Nephron (organoid): ENCODE results near the gene HOXA3.

Experiments
- H3K27ac Mint-ChIP-seq, 3 experiments: 2 replicates each; pipeline ENCODE4 v1.8.0; 2020; ENCODE audit warnings: mixed read lengths in 3 of 3, mild to moderate bottlenecking in 2 of 3, moderate library complexity in 1 of 3
- H3K27me3 Mint-ChIP-seq: 2 replicates; pipeline ENCODE4 v1.8.0; 2021; ENCODE audit warnings: low read depth, mild to moderate bottlenecking, moderate library complexity, mixed read lengths
- H3K36me3 Mint-ChIP-seq: 2 replicates; pipeline ENCODE4 v1.8.0; 2020; ENCODE audit warnings: low read depth, mixed read lengths
- H3K4me1 Mint-ChIP-seq: 2 replicates; pipeline ENCODE4 v1.8.0; 2020; ENCODE audit warnings: mixed read lengths
- H3K4me3 Mint-ChIP-seq, 3 experiments: 2 replicates each; pipeline ENCODE4 v1.8.0; 2020; ENCODE audit warnings: mild to moderate bottlenecking in 3 of 3, mixed read lengths in 3 of 3, moderate library complexity in 2 of 3
- H3K9me3 Mint-ChIP-seq: 2 replicates; pipeline ENCODE4 v1.8.0; 2020; ENCODE audit warnings: mixed read lengths
- CTCF ChIP-seq, 3 experiments: fragments of 200-600 bp; sonication (generic); IDR thresholded peaks; one replicate each; pipeline ENCODE4 v1.5.0; 2021; ENCODE audit warnings: antibody characterized with exemption in 3 of 3; ENCODE audit not compliant: unreplicated experiment in 3 of 3

Gene HOXA3

DNA sequence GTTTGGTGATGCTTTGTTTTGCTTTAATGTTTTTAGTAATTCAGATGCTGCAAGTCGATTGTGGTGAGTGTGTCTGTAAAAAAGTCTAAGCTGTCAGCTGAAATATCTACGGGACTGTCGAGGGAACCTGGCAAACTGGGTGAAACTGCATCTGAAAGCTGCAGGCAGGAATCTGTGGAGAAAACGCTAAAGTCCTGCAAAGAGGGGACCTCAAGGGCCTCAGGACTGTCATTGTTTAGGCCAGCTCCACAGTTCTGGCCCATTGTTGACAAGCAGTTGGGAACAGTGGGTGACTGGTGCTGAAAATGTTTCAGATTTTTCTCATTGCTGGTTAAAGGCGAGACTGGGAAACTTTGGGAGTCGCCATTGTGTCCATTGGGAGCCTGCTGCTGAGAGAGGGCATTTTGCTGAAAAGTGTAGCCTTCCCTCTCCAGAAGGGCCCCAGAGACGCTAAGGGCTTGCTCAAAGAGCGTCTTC is 51.7 kb downstream of the HOXA3 start:
- Mint-ChIP-seq H3K27me3 (peaks cover 36% of the 10 kb centered on the region), H3K4me1 (peaks cover 78% of the 10 kb centered on the region), H3K9me3 (no peaks in the 10 kb centered on the region), H3K4me3 (peak overlapping the region; percentile 94 to 97 (median 96)), H3K27ac (peak overlapping the region; percentile 99 to 100 (median 99)), H3K36me3 (peaks cover 33% of the 10 kb centered on the region)
- no peak for TF ChIP-seq CTCF (IDR thresholded peaks at IDR 0.05; ENCODE audit: unreplicated experiment in 3 of 3)

GRCh38 chr7:27099453-27100370 is 52.7 kb downstream of the HOXA3 start:
- H3K27ac Mint-ChIP-seq, result peak overlapping the region; percentile 99 to 100 (median 99)
- peak overlapping the region; percentile 94 to 97 (median 96) for H3K4me3 Mint-ChIP-seq
- peaks cover 30% of the 10 kb centered on the region for H3K36me3 Mint-ChIP-seq
- H3K4me1 Mint-ChIP-seq, result peaks cover 78% of the 10 kb centered on the region
- TF ChIP-seq CTCF (IDR thresholded peaks at IDR 0.05; ENCODE audit: unreplicated experiment in 3 of 3), result no peak
- H3K27me3 Mint-ChIP-seq, result peaks cover 36% of the 10 kb centered on the region
- H3K9me3 Mint-ChIP-seq, result no peaks in the 10 kb centered on the region

DNA sequence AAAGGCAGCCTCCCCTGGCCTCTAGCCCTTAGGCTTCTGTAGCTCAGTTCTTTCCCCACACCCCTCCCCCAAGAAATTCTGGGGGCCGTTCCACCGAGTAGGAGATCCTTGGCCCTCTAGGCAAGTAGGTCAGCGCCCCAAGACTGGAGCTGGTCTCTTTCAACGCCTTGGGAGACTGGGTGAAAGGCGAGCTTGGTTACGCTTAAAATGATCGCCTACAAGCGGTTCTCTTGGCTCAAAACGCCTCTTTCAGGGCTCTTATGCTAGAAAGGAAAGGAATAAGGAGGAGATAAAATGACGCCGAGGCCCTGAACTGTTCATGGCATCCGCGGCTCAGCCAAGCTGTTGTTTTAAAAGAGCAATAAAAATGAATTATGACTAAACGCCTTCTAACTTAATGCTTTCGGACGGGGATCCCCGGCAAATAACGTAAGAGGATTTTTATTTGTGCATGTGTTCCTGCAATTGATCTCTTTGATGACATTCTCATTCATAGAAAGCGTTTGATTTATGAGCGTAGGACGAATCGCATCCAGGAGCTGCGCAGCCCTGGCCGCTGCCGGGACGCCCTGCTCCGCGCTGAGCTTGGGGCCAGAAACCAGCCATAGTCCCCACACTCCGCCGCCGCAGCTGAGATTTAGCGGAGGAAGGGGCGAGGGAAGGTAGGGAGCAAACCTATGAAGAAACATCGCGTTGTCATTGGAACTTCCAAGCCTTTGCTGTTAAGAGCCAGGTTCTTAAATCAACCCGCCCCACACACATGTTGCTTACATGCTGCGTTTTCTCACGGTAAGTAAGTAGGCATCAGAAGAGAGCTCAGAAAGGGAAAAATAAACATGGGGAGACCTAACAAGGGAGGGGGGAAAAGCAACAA is 53.6 kb downstream of the HOXA3 start:
- Mint-ChIP-seq H3K4me1 (peaks cover 76% of the 10 kb centered on the region), H3K27me3 (peaks cover 44% of the 10 kb centered on the region), H3K36me3 (peaks cover 30% of the 10 kb centered on the region), H3K4me3 (peak overlapping the region; percentile 94 to 97 (median 96)), H3K9me3 (no peaks in the 10 kb centered on the region), H3K27ac (peak overlapping the region; percentile 99 to 100 (median 99))
- TF ChIP-seq CTCF (IDR thresholded peaks at IDR 0.05; ENCODE audit: unreplicated experiment in 3 of 3), result no peak

DNA sequence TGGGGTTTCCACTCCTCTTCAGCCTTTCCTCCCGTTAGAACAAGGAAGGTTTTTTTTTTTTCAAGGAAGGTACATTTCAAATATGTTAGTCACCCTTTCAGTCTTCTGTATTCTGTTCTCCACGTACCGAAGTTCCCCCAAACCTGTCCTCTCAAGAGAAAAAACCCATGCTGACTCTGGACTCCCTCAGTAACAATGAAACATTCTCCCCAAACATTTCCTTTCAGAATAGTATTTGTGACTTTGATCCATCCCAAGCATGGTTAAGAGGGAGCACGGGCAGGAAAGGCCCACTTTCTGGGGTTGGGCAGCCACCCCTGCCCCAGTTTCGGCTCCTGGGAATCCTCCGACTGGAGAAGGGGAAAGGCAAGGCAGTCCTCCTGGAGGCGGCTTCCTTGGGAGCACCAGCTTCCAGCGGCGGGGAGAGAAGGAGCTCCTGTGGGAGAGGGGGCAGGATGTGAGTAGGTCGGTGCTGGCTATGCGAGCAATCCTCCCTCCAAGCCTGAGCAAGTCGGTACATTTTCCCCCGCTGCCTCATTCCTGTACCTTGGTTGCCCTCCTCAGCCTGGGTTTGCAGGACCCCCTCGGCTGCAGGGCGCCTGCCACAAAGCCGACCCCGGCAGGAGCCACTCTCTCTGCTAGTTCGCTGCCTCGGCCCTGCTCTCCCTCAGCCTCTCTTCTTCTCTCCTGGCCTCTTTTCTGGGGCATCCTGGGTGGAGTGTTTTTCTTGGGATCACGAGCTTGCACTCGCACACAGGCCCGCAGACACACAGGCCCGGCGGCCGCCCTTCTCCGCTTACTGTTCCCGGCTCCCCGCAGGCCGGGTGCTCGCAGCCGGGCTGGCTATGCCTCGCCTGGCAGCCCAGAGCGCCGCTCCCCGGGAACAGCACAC is 54.5 kb downstream of the HOXA3 start:
- H3K27ac Mint-ChIP-seq, result peak overlapping the region; percentile 99 to 100 (median 99)
- TF ChIP-seq CTCF (IDR thresholded peaks at IDR 0.05; ENCODE audit: unreplicated experiment in 3 of 3), result no peak
- peak overlapping the region; percentile 94 to 97 (median 96) for H3K4me3 Mint-ChIP-seq
- H3K9me3 Mint-ChIP-seq, result no peaks in the 10 kb centered on the region
- H3K36me3 Mint-ChIP-seq, result peaks cover 30% of the 10 kb centered on the region
- peaks cover 40% of the 10 kb centered on the region for H3K27me3 Mint-ChIP-seq
- H3K4me1 Mint-ChIP-seq, result peaks cover 77% of the 10 kb centered on the region

DNA sequence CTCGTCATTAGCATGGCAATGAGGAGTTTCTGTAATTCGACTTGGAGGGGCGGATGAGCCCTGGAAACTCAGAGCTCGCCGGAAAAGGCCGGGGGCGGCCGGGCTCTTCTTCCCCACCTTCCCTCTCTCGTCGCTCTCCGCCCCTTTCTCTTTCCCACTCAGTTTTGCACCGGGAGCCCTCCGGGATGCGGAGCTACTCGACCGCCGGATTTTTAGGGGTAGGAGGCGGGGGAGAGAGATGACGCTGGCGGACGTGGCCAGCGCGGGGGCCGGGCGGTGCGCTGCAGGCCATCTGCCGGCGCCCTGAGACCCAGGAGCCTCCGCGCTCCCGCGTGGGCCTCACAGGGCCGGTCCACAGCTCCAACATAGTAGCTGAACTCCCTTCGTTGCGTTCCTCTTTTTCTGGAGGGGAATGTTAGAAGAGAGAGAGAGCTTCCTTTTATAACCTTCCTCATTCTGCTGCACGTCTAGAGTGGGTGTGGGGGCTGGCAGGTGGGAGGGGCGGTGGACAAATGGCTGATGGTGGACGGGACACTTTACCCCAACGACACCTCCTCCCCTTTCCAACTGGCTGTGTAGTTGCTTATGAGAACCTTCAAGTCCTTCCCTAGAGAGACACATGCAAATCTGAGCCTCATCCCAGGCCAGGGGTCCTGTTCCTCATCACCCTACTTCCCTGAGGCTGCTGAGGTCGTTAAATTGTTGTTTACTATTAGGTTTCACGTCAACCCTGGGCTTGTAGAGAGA is 55.4 kb downstream of the HOXA3 start:
- Mint-ChIP-seq H3K4me3 (peak overlapping the region; percentile 94 to 97 (median 96)), H3K27ac (peak overlapping the region; percentile 99 to 100 (median 99)), H3K4me1 (peaks cover 81% of the 10 kb centered on the region), H3K36me3 (peaks cover 30% of the 10 kb centered on the region), H3K9me3 (no peaks in the 10 kb centered on the region), H3K27me3 (peaks cover 39% of the 10 kb centered on the region)
- no peak for TF ChIP-seq CTCF (IDR thresholded peaks at IDR 0.05; ENCODE audit: unreplicated experiment in 3 of 3)
